ENCODE results near the gene MOB1A.
"Not testable (repeated sequence)": the region's sequence is repeated elsewhere in the genome, so short reads cannot be mapped to it uniquely, and the experiment has no call there.

MOB1A gene

DNA sequence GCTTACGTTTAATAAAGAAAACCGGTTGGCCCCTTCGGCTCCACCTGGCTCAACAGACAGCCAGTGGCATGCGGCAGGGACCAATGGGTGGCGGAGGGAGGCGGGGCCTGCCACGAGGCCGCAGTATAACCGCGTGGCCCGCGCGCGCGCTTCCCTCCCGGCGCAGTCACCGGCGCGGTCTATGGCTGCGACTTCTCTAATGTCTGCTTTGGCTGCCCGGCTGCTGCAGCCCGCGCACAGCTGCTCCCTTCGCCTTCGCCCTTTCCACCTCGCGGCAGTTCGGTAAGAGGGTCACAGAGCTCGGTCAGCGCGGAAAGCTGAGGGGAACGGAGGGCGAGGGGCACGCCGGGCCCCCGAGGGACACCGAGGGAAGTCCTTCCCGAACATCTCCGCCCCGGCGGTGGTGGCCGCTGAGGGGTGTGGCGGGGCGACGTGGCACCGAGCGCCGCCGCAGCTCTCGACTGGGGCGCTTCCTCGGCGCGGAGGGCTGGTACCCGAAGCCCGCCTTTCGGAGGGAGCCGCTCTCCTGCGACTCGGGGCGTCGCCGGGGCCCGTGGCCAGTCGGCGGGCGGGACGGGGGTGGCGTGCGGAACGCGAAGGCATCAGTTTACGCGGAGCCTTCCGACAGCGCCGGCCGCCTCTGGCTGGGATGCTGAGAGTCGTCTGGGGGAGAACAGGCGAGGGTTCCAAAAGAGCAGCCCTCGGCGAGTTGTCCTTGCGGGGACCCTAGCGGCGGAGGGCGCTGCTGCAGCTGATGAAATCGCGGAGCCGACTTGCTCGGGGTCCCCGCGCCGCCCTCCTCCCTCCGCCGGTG lies 20.0 kb upstream of the MOB1A start, which contains the start of gene MTHFD2:
Gene MTHFD2, plus strand, starts transcription at position 155 of the 814 bp plus-strand sequence. Its CDS starts 27 bp downstream, at position 182.
- peak; percentile 93 for FAIRE-seq

GRCh38 chr2:74198023-74198460 lies 19.4 kb upstream of the MOB1A start:
- no peak for FAIRE-seq

- no peak for FAIRE-seq
These were observed 18.4 kb upstream of the MOB1A start for GRCh38 chr2:74197049-74197448.

- no peak for FAIRE-seq
These were observed 16.1 kb upstream of the MOB1A start for GRCh38 chr2:74194799-74195198.

DNA sequence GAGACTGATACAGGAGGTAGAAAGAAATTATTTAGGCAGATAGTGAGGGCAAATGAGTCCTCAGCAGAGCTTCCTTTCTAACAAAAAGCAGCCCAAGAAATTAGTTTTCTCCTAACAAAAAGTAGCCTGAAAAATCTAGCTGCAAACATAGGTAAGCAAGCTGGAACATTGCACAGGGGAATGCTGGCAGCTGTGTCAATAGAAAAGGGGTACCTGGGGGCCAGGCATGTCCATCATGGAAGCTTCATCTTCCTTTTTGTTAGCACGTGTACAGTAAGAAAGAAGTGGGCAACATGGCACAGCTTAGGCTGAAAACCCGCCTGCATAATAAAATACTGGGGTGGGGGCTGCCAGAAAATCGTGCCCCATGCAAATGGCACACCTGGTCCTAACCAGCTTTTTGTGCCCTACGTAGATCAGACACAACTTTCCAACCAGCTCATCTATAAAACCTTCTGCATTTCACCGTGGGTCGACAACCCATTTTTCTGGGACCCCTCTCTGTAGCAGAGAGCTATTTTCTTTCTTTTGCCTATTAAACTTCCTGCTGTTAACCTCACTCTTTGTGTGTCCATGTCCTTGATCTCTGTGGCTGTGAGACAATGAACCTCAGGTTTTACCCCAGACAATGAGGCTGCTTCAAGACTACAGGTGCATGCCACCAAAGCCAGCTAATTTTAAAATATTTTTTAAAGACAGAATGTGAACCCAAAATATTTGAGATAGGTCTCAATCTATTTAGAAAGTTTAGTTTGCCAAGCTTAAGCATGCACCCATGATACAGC lies 13.1 kb upstream of the MOB1A start:
- no peak for FAIRE-seq

DNA sequence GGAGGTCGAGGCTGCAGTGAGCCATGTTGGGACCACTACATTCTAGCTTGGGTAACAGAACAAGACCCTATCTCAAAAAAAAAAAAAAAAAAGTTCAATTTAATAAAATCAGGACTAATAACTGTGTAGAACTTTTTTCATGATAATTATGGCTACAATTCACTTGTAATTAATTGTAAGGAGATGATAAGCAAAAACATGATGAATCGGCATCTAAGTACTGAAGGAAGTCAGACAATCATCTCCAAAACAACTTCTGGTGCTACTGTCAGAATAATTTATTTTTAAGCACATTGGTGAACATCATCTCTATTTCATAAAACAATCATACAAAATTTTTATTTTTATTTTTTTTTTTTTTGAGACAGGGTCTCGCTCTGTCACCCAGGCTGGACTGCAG lies 10.0 kb upstream of the MOB1A start:
- no peak for FAIRE-seq

DNA sequence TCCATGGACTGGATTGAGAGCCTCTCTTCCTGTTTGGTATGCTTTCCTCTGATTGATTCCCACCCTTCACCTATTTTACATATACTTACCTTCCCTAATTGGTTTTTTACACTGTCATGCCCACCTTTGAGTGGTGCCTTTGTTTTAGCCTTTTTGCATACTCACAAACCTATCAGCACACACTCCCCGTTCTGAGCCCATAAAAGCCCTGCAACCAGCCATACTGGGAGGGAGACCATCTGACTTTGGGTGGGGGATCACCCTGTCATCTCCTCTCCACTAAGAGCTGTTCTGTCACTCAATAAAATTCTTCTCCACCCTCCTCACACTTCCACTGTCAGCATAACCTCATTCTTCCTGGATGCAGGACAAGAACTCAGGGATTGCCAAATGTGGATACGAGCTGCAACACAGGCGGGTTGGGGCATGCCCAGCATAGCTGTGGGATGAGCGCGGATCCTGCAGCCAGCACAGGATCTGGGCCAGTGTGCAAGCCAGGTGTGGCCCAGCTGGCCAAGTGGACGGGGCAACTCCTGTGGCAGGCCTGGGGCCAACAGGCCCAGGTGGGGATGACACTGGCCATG lies 9.4 kb upstream of the MOB1A start:
- FAIRE-seq = no peak

- not testable (repeated sequence) for FAIRE-seq
These were observed 8.0 kb upstream of the MOB1A start for GRCh38 chr2:74186706-74187105.

DNA sequence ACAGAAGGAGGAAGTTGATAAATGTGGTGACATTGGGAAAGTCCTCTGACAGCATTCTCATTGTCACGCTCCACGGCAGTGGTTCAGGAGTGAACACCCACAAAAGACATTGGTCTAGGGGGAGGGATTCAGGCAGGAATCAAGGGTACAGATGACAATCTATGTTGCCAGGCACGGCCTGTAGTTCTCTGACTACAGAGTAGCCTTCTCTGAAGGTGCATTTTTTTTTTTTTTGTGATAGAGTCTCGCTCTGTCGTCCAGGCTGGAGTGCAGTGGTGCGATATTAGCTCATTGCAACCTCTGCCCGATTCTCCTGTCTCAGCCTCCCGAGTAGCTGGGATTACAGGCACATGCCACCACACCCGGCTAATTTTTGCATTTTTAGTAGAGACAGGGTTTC lies 7.4 kb upstream of the MOB1A start:
- FAIRE-seq = no peak

DNA sequence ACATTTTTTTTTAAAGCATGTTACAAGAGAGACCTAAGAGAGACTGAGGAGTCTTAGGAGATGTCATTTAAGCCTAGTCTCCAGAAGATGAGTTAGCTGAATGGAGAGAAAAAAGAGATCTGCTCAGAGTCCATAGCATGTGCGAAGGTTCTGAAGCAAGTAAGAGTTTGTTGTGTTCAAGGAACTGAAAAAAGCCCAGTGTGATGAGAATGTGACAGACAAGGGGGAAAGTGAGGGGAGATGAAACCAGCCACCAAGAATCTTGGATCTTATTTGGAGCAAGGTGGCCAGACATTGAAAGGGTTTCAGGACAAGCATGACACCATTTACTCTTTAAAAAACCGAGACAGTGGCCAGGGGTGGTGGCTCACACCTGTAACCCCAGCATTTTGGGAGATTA lies 5.2 kb upstream of the MOB1A start:
- no peak for FAIRE-seq

GRCh38 chr2:74181739-74182138 lies 3.1 kb upstream of the MOB1A start:
- FAIRE-seq = no peak

- FAIRE-seq = no peak
These were observed 585 bp upstream of the MOB1A start for GRCh38 chr2:74179063-74179865.

- FAIRE-seq = no peak
These were observed 983 bp downstream of the MOB1A start for GRCh38 chr2:74177696-74178095.

DNA sequence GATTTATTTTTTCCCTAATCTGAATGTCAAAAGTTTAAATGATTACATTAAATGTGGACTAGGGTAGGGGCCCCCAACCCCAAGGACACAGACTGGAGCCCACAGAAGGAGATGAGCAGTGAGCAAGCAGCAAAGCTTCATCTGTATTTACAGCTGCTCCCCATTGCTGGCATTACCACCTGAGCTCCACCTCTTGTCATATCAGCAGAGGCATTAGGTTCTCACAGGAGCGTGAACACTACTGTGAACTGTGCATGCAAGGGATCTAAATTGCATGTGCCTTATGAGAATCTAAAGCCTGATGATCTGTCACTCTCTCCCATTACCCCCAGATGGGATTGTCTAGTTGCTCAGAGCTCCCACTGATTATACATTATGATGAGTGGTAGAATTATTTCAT lies 3.8 kb downstream of the MOB1A start:
- no peak for FAIRE-seq

DNA sequence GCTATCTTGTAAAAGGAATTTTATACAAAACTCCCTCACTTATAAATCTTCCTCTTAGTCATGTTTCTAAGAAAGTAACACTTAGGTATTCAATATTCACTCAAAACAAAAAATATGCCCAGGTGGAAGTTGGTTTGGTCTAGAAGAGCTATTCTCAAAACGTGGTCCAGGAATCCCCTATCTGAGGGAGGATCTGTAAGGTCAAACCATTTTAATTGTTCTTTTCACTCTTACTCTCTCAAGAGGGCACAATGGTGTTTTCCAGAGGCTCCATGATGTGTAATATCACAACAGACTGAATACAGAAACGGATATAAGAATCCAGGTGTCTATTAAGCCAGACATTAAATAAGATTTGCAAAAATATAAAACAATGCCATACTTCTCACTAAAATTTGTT lies 9.9 kb downstream of the MOB1A start:
- no peak for FAIRE-seq

DNA sequence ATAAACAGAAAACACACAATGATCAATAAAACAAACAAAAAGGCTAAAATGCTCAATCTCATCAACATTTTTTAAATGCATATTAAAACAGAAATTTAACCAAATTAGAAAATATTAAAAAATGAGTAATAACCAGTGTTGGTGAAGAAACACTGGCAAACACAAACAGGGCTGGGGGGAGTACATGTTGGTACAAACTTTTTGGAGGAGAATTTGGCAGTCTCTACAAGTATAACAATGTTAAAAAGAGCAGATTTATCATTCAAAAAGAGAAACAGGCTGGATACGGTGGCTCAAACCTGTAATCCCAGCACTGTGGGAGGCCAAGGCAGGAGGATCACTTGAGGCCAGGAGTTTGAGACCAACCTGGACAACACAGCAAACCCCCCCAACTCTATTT lies 13.9 kb downstream of the MOB1A start:
- no peak for FAIRE-seq

- FAIRE-seq = no peak
These were observed 15.7 kb downstream of the MOB1A start for GRCh38 chr2:74162951-74163350.

DNA sequence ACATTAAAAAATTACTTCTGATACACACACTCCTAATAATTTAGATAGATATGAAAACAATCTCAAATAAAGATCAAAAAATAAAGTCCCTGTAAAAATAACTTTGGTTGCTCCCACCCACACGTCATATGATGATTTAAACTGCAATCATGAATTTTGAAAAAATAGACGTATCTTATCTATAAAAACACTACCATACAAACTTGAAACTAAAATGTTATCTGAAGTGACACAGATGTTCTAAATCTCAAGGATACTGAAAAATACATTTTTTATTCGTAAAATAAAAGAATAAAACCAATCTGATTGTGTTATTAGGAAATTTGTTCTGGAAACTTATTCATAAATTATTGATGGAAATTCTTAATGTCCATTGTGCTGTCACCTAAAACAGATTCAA lies 22.8 kb downstream of the MOB1A start:
- no peak for FAIRE-seq

DNA sequence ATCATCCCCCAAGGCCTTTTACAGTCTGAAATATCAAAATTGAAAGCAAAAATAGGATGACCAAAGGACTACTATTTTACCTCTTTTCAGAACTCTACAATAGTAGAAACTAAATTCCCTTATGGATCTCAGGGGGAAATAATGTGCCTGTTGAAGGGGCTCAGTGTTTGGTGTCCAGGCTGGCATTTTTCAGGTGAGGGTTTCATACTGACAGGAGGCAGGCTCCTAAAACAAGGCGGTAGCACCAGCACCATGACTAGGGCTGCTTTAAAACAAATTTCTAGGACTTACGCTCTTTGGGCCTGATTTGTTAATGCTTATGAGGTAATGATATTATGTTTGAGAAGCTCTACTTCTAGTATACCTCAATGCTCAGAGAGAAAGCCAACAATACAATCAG lies 25.7 kb downstream of the MOB1A start:
- FAIRE-seq = no peak

DNA sequence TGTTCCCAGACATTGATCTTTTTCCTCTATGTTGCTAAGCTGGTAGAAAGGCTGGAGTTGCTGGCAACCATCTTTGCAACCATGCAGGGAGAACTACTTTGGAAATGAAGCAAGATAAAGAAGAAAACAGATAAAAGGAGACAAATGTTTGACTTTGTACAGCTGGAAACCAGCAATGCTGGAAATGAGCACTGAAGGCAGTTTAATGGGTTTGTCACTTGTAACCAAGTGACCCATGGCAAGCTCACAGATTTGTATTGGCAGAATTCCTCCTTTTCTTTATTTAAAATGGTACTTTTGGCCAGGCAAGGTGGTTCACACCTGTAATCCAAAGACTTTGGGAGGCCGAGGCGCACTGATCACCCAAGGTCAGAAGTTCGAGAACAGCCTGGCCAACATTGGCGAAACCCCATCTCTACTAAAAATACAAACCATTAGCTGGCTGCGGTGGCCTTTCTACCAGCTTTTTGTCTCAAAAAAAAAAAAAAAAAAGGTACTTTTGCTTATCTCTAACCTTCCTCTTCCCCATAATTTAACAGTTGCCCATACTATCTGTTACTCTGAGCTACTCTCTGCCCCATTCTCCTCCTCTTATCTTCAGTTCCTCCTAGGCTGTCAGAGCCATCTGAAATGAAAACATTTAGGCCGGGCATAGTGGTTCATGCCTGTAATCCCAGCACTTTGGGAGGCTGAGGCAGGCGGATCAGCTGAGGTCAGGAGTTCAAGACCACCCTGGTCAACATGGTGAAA lies 28.9 kb downstream of the MOB1A start:
- no peak for FAIRE-seq

DNA sequence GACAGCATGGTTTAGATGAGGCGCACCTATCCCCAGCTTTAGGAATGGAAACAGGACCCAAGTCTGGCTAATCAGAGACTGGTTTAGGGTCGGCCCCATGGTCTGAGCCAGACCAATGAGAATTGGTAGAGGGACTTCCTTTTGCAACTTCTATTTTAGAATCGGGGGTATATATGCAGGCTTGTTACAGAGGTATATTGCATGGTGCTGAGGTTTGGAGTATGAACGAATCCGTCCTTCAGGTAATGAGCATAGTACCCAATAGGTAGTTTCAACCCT lies 29.5 kb downstream of the MOB1A start:
- FAIRE-seq = no peak

- no peak for FAIRE-seq
These were observed 30.0 kb downstream of the MOB1A start for GRCh38 chr2:74148457-74149246.
